ENCODE data around the gene TCF12. TPM values are rescaled to one million over a fixed set of nuclear protein-coding genes. Genes with fewer than 3 reads are reported as not detected.

TCF12 gene
- total RNA-seq, 1 donor from 2014 or later: 149 TPM

DNA sequence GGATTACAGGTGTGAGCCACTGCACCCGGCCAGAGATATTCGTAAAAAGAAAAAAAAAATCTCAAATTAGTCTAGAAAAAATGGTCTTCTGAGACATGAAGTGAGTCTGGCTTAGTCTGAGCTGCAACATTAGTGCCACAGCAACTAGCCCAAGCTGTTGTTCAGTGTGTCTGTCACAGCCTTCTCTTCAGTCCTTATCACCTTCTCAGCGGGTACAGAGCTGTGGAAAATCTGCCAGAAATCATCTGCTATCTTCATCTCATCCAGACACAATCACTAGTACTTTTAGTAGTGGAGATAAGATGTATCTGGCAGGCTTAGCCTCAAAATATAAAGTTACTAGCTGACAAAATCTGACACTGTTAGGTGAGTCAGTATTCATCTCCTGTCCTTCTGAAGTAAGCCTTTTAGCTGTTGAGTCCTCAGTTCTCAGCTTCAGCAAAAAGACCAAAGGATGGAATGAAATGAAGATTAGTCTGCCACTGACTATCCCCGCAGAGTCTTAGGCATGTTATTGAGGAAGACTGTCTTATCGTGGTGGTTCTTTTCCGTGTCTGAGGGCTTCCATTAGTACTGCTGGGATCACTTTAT lies 337.4 kb downstream of the TCF12 start:
- peaks cover 7% of the 10 kb centered on the region for H3K79me2 ChIP-seq (ENCODE audit: low read depth)
- no peaks in the 10 kb centered on the region for H3K9me3 Mint-ChIP-seq
- H3K27ac Mint-ChIP-seq: no peak overlapping the region
- H3K27me3 ChIP-seq: no peaks in the 10 kb centered on the region
- no peak overlapping the region for H3K4me3 ChIP-seq
- H3K9me3 ChIP-seq (ENCODE audit: low read depth): no peaks in the 10 kb centered on the region
- peaks cover 22% of the 10 kb centered on the region for H3K36me3 ChIP-seq
- peaks cover 23% of the 10 kb centered on the region for H3K36me3 Mint-ChIP-seq
- no peak for DNase-seq (ENCODE audit: low spot score)
- H3K4me2 ChIP-seq: no peak overlapping the region
- H3K4me1 Mint-ChIP-seq: peaks cover 34% of the 10 kb centered on the region
- H4K20me1 ChIP-seq (ENCODE audit: low read depth): peaks cover 20% of the 10 kb centered on the region
- no peak overlapping the region for H3K4me3 Mint-ChIP-seq
- H3F3A ChIP-seq (ENCODE audit: low read depth): peaks cover 17% of the 10 kb centered on the region
- TF ChIP-seq EZH2 (IDR thresholded peaks at IDR 0.05) (no peak), EZH2phosphoT487 (IDR thresholded peaks at IDR 0.05) (no peak)
- TF ChIP-seq, protein P1, sequence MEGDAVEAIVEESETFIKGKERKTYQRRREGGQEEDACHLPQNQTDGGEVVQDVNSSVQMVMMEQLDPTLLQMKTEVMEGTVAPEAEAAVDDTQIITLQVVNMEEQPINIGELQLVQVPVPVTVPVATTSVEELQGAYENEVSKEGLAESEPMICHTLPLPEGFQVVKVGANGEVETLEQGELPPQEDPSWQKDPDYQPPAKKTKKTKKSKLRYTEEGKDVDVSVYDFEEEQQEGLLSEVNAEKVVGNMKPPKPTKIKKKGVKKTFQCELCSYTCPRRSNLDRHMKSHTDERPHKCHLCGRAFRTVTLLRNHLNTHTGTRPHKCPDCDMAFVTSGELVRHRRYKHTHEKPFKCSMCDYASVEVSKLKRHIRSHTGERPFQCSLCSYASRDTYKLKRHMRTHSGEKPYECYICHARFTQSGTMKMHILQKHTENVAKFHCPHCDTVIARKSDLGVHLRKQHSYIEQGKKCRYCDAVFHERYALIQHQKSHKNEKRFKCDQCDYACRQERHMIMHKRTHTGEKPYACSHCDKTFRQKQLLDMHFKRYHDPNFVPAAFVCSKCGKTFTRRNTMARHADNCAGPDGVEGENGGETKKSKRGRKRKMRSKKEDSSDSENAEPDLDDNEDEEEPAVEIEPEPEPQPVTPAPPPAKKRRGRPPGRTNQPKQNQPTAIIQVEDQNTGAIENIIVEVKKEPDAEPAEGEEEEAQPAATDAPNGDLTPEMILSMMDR (IDR thresholded peaks at IDR 0.05): no peak
- no peaks in the 10 kb centered on the region for H3K27me3 Mint-ChIP-seq (ENCODE audit: insufficient read depth, low read depth)
- H3K4me1 ChIP-seq: peaks cover 16% of the 10 kb centered on the region
- H2AFZ ChIP-seq (replicated peaks): no peak overlapping the region
- no peak overlapping the region for H3K9ac ChIP-seq
- peak overlapping the region; percentile 67 for H3K27ac ChIP-seq

DNA sequence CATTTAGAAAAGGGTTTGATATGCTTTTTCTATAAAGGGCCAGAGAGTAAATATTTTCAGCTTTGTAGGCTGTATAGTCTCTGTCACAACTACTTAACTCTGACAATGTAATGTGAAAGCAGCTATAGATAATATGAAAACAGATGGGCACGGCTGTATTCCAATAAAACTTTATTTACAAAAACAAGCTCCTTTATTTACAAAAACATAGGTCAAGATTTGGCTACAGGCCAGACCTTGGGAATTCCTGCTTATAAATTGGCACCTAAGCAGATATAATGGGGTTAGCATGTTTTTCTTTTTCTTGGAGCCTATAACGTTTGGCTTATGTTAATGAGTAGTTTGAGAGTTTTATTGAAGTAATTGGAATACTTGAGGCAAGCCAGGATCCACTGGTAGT lies 338.5 kb downstream of the TCF12 start:
- Mint-ChIP-seq H3K27ac (no peak overlapping the region), H3K4me3 (no peak overlapping the region), H3K36me3 (peaks cover 20% of the 10 kb centered on the region), H3K4me1 (peaks cover 30% of the 10 kb centered on the region), H3K27me3 (ENCODE audit: insufficient read depth, low read depth) (no peaks in the 10 kb centered on the region), H3K9me3 (no peaks in the 10 kb centered on the region)
- Histone ChIP-seq H3K4me1 (peaks cover 16% of the 10 kb centered on the region), H3K27me3 (no peaks in the 10 kb centered on the region), H3K36me3 (peaks cover 15% of the 10 kb centered on the region), H3F3A (ENCODE audit: low read depth) (peaks cover 17% of the 10 kb centered on the region), H3K4me3 (no peak overlapping the region), H4K20me1 (ENCODE audit: low read depth) (peaks cover 24% of the 10 kb centered on the region), H3K4me2 (no peak overlapping the region), H3K9me3 (ENCODE audit: low read depth) (no peaks in the 10 kb centered on the region), H2AFZ (replicated peaks) (no peak overlapping the region), H3K79me2 (ENCODE audit: low read depth) (peaks cover 7% of the 10 kb centered on the region), H3K9ac (no peak overlapping the region), H3K27ac (no peak overlapping the region)
- DNase-seq (ENCODE audit: low spot score): no peak
- TF ChIP-seq, protein P1 (IDR thresholded peaks at IDR 0.05): no peak
- TF ChIP-seq EZH2 (IDR thresholded peaks at IDR 0.05) (no peak), EZH2phosphoT487 (IDR thresholded peaks at IDR 0.05) (no peak)

DNA sequence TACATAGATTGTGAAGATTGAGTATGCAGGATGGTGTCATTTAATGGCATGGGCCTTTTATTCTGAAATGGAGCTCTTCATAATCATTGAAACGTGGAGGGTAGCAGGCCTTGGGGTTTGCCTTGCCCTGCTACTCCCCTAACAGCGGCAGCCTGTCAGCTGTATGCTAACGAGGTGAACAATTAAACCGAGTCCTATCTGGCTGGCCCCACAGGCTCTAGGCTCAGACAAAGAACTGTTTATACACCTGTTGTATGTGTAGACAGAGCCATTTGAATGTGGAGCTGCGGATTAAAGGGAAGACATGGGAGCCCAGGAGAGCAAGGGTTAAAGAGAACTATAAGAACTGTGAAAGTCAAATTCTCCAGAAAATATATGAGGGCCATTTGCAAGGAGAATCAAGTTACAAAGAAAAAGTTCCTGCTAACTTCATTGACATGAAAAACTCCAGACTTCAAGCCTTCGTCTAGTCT lies 341.2 kb downstream of the TCF12 start:
- Histone ChIP-seq H3K36me3 (peaks cover 28% of the 10 kb centered on the region), H3K4me3 (no peak overlapping the region), H4K20me1 (ENCODE audit: low read depth) (peaks cover 24% of the 10 kb centered on the region), H3K27ac (no peak overlapping the region), H3F3A (ENCODE audit: low read depth) (peaks cover 21% of the 10 kb centered on the region), H3K9me3 (ENCODE audit: low read depth) (no peaks in the 10 kb centered on the region), H3K4me1 (peaks cover 16% of the 10 kb centered on the region), H3K27me3 (no peaks in the 10 kb centered on the region), H3K79me2 (ENCODE audit: low read depth) (peaks cover 7% of the 10 kb centered on the region), H2AFZ (replicated peaks) (no peak overlapping the region), H3K4me2 (peak overlapping the region; percentile 51), H3K9ac (no peak overlapping the region)
- peak overlapping the region; percentile 60 for H3K4me3 Mint-ChIP-seq
- no peaks in the 10 kb centered on the region for H3K27me3 Mint-ChIP-seq (ENCODE audit: insufficient read depth, low read depth)
- H3K9me3 Mint-ChIP-seq: no peaks in the 10 kb centered on the region
- peak; percentile 54 for TF ChIP-seq EZH2phosphoT487 (IDR thresholded peaks at IDR 0.05)
- TF ChIP-seq, protein P1 (IDR thresholded peaks at IDR 0.05): no peak
- peak; percentile 84 for DNase-seq (ENCODE audit: low spot score)
- peaks cover 25% of the 10 kb centered on the region for H3K4me1 Mint-ChIP-seq
- H3K27ac Mint-ChIP-seq: peak overlapping the region; percentile 26
- H3K36me3 Mint-ChIP-seq: peaks cover 30% of the 10 kb centered on the region
